D721Med (cell line): Measurements from ENCODE around the gene SCMH1.

Experiments used
- DNase-seq: peaks from one replicate; pipeline ENCODE4 v3.0.0; 2011; ENCODE audit warnings: low spot score; ENCODE audit not compliant: insufficient read length
- FAIRE-seq: peaks from 2 replicates; lab custom pipeline; 2011; peaks lifted over from hg19 to GRCh38; lab: Jason Lieb, UNC
- TF ChIP-seq, protein P1 (sequence below): IDR thresholded peaks from 2 replicates; pipeline ENCODE4 v1.5.1; 2012; ENCODE audit warnings: mild to moderate bottlenecking, control low read depth; ENCODE audit not compliant: insufficient read depth; ENCODE audit errors: missing control alignments

SCMH1 gene

GRCh38 chr1:41048540-41048939 is 193.6 kb downstream of the SCMH1 start:
- TF ChIP-seq, protein P1, sequence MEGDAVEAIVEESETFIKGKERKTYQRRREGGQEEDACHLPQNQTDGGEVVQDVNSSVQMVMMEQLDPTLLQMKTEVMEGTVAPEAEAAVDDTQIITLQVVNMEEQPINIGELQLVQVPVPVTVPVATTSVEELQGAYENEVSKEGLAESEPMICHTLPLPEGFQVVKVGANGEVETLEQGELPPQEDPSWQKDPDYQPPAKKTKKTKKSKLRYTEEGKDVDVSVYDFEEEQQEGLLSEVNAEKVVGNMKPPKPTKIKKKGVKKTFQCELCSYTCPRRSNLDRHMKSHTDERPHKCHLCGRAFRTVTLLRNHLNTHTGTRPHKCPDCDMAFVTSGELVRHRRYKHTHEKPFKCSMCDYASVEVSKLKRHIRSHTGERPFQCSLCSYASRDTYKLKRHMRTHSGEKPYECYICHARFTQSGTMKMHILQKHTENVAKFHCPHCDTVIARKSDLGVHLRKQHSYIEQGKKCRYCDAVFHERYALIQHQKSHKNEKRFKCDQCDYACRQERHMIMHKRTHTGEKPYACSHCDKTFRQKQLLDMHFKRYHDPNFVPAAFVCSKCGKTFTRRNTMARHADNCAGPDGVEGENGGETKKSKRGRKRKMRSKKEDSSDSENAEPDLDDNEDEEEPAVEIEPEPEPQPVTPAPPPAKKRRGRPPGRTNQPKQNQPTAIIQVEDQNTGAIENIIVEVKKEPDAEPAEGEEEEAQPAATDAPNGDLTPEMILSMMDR, result no peak
- DNase-seq, result no peak
- FAIRE-seq, result no peak

GRCh38 chr1:41046347-41046775 is 195.7 kb downstream of the SCMH1 start:
- DNase-seq (no peak), FAIRE-seq (no peak)
- TF ChIP-seq, protein P1, result no peak

DNA sequence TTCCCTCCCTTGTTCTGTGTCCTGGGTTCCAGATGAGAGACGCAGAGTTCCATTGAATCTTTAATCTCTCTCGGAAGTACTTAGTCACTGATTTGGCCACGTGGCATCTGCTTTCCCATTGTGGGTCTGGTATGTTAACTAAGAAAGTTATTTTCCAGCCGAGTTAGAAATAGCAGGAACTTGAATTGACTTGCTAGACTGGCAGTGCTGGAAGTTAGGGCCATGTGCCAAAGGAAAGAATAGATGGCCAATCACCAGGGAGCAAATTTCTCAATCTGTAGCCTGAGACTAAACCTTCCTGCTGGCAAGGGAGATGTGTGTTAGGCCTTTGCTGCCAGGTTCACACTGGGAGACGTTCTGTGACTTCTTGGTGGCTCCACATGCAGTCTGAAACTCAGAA is 196.4 kb downstream of the SCMH1 start:
- no peak for FAIRE-seq
- DNase-seq, result no peak
- TF ChIP-seq, protein P1, result no peak

GRCh38 chr1:41044187-41044586 is 197.9 kb downstream of the SCMH1 start:
- TF ChIP-seq, protein P1, result no peak
- DNase-seq (no peak), FAIRE-seq (no peak)

- TF ChIP-seq, protein P1, result no peak
- FAIRE-seq, result no peak
- no peak for DNase-seq
Measured at GRCh38 chr1:41041614-41042270, 200.4 kb downstream of the SCMH1 start.

DNA sequence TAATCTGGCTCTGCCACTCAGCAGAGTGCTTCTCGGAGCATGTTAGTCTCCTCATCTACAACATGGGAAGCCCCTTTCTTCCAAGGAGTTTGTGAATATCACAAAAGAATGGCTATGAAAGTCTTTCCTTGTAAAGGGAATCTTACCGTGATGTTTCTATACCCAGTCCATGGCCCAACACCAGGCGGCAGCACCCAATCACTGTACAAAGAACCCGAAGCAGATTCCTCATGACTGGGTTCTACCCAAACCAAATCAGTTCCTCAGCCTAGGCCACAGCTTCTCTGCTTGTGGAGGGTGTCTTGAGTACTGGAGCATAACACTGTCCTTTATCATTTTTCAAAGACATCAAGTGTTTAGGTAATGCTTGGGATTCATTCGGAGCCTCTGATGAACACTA is 204.0 kb downstream of the SCMH1 start:
- DNase-seq, result no peak
- FAIRE-seq, result no peak
- TF ChIP-seq, protein P1, result no peak

GRCh38 chr1:41037116-41037903 is 204.8 kb downstream of the SCMH1 start:
- TF ChIP-seq, protein P1, result no peak
- DNase-seq (no peak), FAIRE-seq (no peak)
